K562 (cell line): Measurements from ENCODE around the gene NQO2. TPM values are rescaled to one million over a fixed set of nuclear protein-coding genes. Genes with fewer than 3 reads are reported as not detected.

ENCODE experiments used
- ATF7 ChIP-seq: fragments of 450-650 bp; IDR thresholded peaks from 2 replicates; pipeline ENCODE4 v1.7.1; 2014; ENCODE audit warnings: mild to moderate bottlenecking, moderate library complexity
- BRCA1 ChIP-seq, 2 experiments: fragments of 450-650 bp in 1 of 2; sonication (generic) in 1 of 2; formaldehyde crosslinking in 1 of 2; IDR thresholded peaks; 2 replicates each; pipeline versions ENCODE4 v1.5.0 to v1.6.1; 2017 to 2020; ENCODE audit warnings: mild to moderate bottlenecking in 1 of 2, missing genetic modification reagents in 1 of 2
- DDX20 ChIP-seq: fragments of 450-650 bp; IDR thresholded peaks from 2 replicates; pipeline ENCODE4 v1.6.1; 2016; ENCODE audit warnings: missing genetic modification characterization, low read depth, mild to moderate bottlenecking, missing compliant biosample characterization, moderate library complexity
- HOMEZ ChIP-seq: fragments of 250-450 bp; sonication (Bioruptor Pico); IDR thresholded peaks from 2 replicates; pipeline ENCODE4 v1.4.0; 2020; ENCODE audit warnings: mild to moderate bottlenecking, moderate library complexity
- KAT8 ChIP-seq: fragments of 450-650 bp; IDR thresholded peaks from 2 replicates; pipeline ENCODE4 v1.6.1; 2016; ENCODE audit warnings: low read depth, mild to moderate bottlenecking
- MAZ ChIP-seq, 2 experiments: fragments of 450-650 bp in 1 of 2; sonication (generic) in 1 of 2; formaldehyde crosslinking; IDR thresholded peaks in 1 of 2; conservative IDR thresholded peaks in 1 of 2; 2 replicates each; pipeline versions ENCODE4 v1.4.0 to v1.5.0; 2020; ENCODE audit warnings: mild to moderate bottlenecking in 1 of 2, missing genetic modification reagents in 1 of 2
- MNT ChIP-seq, 2 experiments: fragments of 450-650 bp; conservative IDR thresholded peaks; 2 replicates each; pipeline ENCODE4 v1.6.1; 2017; ENCODE audit warnings: mild to moderate bottlenecking in 2 of 2, moderate library complexity in 2 of 2
- NR2F6 ChIP-seq: fragments of 450-650 bp; formaldehyde crosslinking; IDR thresholded peaks from 2 replicates; pipeline ENCODE4 v1.4.0; 2020; ENCODE audit warnings: mild to moderate bottlenecking
- RFX5 ChIP-seq: IDR thresholded peaks from 2 replicates; pipeline ENCODE4 v1.6.1; 2011; ENCODE audit warnings: low read depth, mild to moderate bottlenecking, improper control_type of control experiment, low read length
- TAF7 ChIP-seq: fragments of 450-650 bp; IDR thresholded peaks from 2 replicates; pipeline ENCODE4 v1.6.1; 2016; ENCODE audit warnings: missing genetic modification characterization, missing compliant biosample characterization
- TAF9B ChIP-seq: fragments of 450-650 bp; IDR thresholded peaks from 2 replicates; pipeline ENCODE4 v1.6.1; 2018; ENCODE audit warnings: mild to moderate bottlenecking; ENCODE audit not compliant: partially characterized antibody
- TARDBP ChIP-seq: fragments of 450-650 bp; IDR thresholded peaks from 2 replicates; pipeline ENCODE4 v1.6.1; 2016
- TEAD1 ChIP-seq, 2 experiments: fragments of 450-650 bp in 1 of 2; sonication (generic) in 1 of 2; formaldehyde crosslinking; IDR thresholded peaks; 2 replicates each; pipeline versions ENCODE4 v1.4.0 to v1.8.0; 2020 to 2022; ENCODE audit warnings: mild to moderate bottlenecking in 2 of 2, missing genetic modification reagents in 1 of 2
- TGIF2 ChIP-seq: sonication (generic); formaldehyde crosslinking; IDR thresholded peaks from 2 replicates; pipeline ENCODE4 v1.8.1; 2022; ENCODE audit warnings: mild to moderate bottlenecking, missing genetic modification reagents, moderate library complexity
- YBX1 ChIP-seq: fragments of 450-650 bp; IDR thresholded peaks from 2 replicates; pipeline ENCODE4 v1.7.1; 2016; ENCODE audit warnings: mild to moderate bottlenecking
- ZBTB1 ChIP-seq: sonication (generic); formaldehyde crosslinking; IDR thresholded peaks from 2 replicates; pipeline ENCODE4 v1.8.1; 2023; ENCODE audit warnings: missing genetic modification reagents, low read depth, mild to moderate bottlenecking, borderline replicate concordance
- ZC3H4 ChIP-seq: sonication (generic); formaldehyde crosslinking; IDR thresholded peaks from 2 replicates; pipeline ENCODE4 v1.9.0; 2021; ENCODE audit warnings: missing genetic modification reagents, borderline replicate concordance
- ZNF277 ChIP-seq: fragments of 250-450 bp; sonication (Bioruptor Pico); IDR thresholded peaks from 2 replicates; pipeline ENCODE4 v1.8.0; 2022; ENCODE audit warnings: inconsistent platforms, mild to moderate bottlenecking, moderate library complexity, borderline replicate concordance
- ZNF699 ChIP-seq: fragments of 250-450 bp; sonication (Bioruptor Pico); IDR thresholded peaks from 2 replicates; pipeline ENCODE4 v1.8.0; 2021; ENCODE audit warnings: mild to moderate bottlenecking, moderate library complexity; ENCODE audit not compliant: insufficient replicate concordance
- polyA plus RNA-seq, 8 experiments: library from polyadenylated mRNA; depleted of rRNA in 4 of 8; stranded (reverse) in 5 of 8; unstranded in 3 of 8; fragments of >200 nt; fragmentation: Nextera tagmentation in 2 of 8; fragmentation: Illumina TruSeq in 1 of 8; extraction: Ambion mirVana in 2 of 8; extraction: Trizol in 1 of 8; gene quantifications; 2 replicates each; pipeline versions ENCODE4 v1.2.1 to v1.2.3, GENCODE V29; 2011 to 2014; ENCODE audit warnings: inconsistent platforms in 1 of 8, missing spikeins in 1 of 8
- total RNA-seq, 7 experiments: library from RNA; depleted of rRNA in 6 of 7; stranded (reverse); fragments of >200 nt in 6 of 7; fragmentation: Illumina TruSeq in 2 of 7; extraction: Trizol in 2 of 7; gene quantifications; 2 replicates each; pipeline versions ENCODE4 v1.2.1 to v1.2.3, GENCODE V29; 2011 to 2021; ENCODE audit warnings: low replicate concordance in 1 of 7
- TF ChIP-seq, protein P1 (sequence below): fragments of 200-800 bp; sonication (Bioruptor generic); IDR thresholded peaks from 2 replicates; pipeline ENCODE4 v1.6.1; 2017; ENCODE audit warnings: missing genetic modification characterization, missing compliant biosample characterization
- TF ChIP-seq, protein P2 (sequence below): sonication (generic); formaldehyde crosslinking; IDR thresholded peaks from 2 replicates; pipeline ENCODE4 v1.8.0; 2022; ENCODE audit warnings: missing genetic modification reagents, mild to moderate bottlenecking, borderline replicate concordance

The NQO2 gene
- total and polyA plus RNA-seq, 9 of the 15 experiments (the other 6 are each of a cell fraction or from before 2014, with no cell fraction given), result 54.6 to 214 (median 116) TPM

- TF ChIP-seq ZBTB1 (CRISPR knock-in tag), result no peak
- TF ChIP-seq BRCA1 (IDR thresholded peaks at IDR 0.05), result no peak
- TF ChIP-seq BRCA1 (CRISPR knock-in tag; IDR thresholded peaks at IDR 0.05), result no peak
- no peak for TF ChIP-seq RFX5
- no peak for TF ChIP-seq NR2F6 (CRISPR knock-in tag)
- TF ChIP-seq TAF7 (tag), result no peak
- TF ChIP-seq YBX1, result no peak
- no peak for TF ChIP-seq TGIF2 (CRISPR knock-in tag)
- no peak; the same call in 1 of the 2 replicates for TF ChIP-seq TARDBP
- TF ChIP-seq MAZ (CRISPR knock-in tag; conservative IDR thresholded peaks at IDR 0.05 in 1 of 2, IDR thresholded peaks at IDR 0.05 in 1 of 2), result peak; percentile 27 to 84; a peak in 3 of 4 replicates
- no peak; a peak in 1 of 4 replicates for TF ChIP-seq MNT (conservative IDR thresholded peaks at IDR 0.05)
- no peak for TF ChIP-seq ZNF277 (CRISPR knock-in tag)
- peak; percentile 69; the same call in 1 of the 2 replicates for TF ChIP-seq DDX20
- TF ChIP-seq, protein P1, sequence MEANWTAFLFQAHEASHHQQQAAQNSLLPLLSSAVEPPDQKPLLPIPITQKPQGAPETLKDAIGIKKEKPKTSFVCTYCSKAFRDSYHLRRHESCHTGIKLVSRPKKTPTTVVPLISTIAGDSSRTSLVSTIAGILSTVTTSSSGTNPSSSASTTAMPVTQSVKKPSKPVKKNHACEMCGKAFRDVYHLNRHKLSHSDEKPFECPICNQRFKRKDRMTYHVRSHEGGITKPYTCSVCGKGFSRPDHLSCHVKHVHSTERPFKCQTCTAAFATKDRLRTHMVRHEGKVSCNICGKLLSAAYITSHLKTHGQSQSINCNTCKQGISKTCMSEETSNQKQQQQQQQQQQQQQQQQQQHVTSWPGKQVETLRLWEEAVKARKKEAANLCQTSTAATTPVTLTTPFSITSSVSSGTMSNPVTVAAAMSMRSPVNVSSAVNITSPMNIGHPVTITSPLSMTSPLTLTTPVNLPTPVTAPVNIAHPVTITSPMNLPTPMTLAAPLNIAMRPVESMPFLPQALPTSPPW, result peak; percentile 58
- peak; percentile 92; the same call in 1 of the 2 replicates for TF ChIP-seq ZC3H4 (CRISPR knock-in tag)
- no peak for TF ChIP-seq TAF9B
- TF ChIP-seq TEAD1 (CRISPR knock-in tag; IDR thresholded peaks at IDR 0.05), result peak; percentile 74 to 89; a peak in 3 of 4 replicates
- TF ChIP-seq, protein P2, sequence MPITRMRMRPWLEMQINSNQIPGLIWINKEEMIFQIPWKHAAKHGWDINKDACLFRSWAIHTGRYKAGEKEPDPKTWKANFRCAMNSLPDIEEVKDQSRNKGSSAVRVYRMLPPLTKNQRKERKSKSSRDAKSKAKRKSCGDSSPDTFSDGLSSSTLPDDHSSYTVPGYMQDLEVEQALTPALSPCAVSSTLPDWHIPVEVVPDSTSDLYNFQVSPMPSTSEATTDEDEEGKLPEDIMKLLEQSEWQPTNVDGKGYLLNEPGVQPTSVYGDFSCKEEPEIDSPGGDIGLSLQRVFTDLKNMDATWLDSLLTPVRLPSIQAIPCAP (CRISPR knock-in tag), result no peak
- no peak for TF ChIP-seq KAT8
- no peak for TF ChIP-seq HOMEZ (CRISPR knock-in tag)
- TF ChIP-seq ZNF699, result no peak
- peak; percentile 66 for TF ChIP-seq ATF7
Observed at GRCh38 chr6:2990248-2990931, 9.3 kb upstream of the NQO2 start (continued).
